ENCODE data around the gene ATP8A2.

- TF ChIP-seq ZNF317 (CRISPR knock-in tag; IDR thresholded peaks at IDR 0.05; ENCODE audit: borderline replicate concordance, low read depth), result no peak
- no peak for TF ChIP-seq PRDM15 (CRISPR knock-in tag; IDR thresholded peaks at IDR 0.05)
- no peak for TF ChIP-seq CREB1 (CRISPR knock-in tag; IDR thresholded peaks at IDR 0.05)
- TF ChIP-seq, protein P1, sequence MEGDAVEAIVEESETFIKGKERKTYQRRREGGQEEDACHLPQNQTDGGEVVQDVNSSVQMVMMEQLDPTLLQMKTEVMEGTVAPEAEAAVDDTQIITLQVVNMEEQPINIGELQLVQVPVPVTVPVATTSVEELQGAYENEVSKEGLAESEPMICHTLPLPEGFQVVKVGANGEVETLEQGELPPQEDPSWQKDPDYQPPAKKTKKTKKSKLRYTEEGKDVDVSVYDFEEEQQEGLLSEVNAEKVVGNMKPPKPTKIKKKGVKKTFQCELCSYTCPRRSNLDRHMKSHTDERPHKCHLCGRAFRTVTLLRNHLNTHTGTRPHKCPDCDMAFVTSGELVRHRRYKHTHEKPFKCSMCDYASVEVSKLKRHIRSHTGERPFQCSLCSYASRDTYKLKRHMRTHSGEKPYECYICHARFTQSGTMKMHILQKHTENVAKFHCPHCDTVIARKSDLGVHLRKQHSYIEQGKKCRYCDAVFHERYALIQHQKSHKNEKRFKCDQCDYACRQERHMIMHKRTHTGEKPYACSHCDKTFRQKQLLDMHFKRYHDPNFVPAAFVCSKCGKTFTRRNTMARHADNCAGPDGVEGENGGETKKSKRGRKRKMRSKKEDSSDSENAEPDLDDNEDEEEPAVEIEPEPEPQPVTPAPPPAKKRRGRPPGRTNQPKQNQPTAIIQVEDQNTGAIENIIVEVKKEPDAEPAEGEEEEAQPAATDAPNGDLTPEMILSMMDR (IDR thresholded peaks at IDR 0.05), result no peak
- no peak for TF ChIP-seq TEAD1 (CRISPR knock-in tag; IDR thresholded peaks at IDR 0.05)
- TF ChIP-seq FOXP1 (CRISPR knock-in tag; IDR thresholded peaks at IDR 0.05; ENCODE audit: borderline replicate concordance), result no peak
- TF ChIP-seq FOXK1 (CRISPR knock-in tag; IDR thresholded peaks at IDR 0.05), result no peak
- TF ChIP-seq FOXJ3 (CRISPR knock-in tag; IDR thresholded peaks at IDR 0.05; ENCODE audit: borderline replicate concordance), result no peak
- TF ChIP-seq TP53 (CRISPR knock-in tag; IDR thresholded peaks at IDR 0.05), result no peak
- TF ChIP-seq ZBTB21 (CRISPR knock-in tag; IDR thresholded peaks at IDR 0.05; ENCODE audit: borderline replicate concordance), result no peak
- TF ChIP-seq CREM (CRISPR knock-in tag; IDR thresholded peaks at IDR 0.05), result no peak
These were observed 675.3 kb downstream of the ATP8A2 start for GRCh38 chr13:26047040-26047439.

All from WTC11 (cell line).